Measurements from ENCODE around the gene MBOAT1.

MBOAT1 gene

DNA sequence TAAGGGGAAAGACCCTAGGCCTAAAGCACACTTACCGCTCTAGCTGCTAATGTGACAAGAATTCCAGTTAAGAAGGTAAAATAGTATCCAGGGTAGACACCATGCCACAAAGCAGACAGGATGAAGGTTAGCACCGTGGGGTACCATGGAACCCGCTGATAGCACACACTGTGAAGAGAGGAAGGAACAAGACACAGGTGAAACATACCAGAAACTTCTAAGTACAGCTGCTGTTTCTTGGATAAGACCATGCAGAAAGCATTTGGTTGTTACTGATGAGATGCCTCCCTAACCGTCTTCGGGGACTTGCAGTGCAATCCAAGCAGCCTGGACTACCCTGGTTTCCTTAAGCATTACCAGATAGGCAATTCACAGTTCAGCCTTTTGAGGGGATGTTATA lies 99.4 kb downstream of the MBOAT1 start:
- Histone ChIP-seq H3K4me3 (ENCODE audit: insufficient read depth, low read depth, low read length, poor library complexity, severe bottlenecking) (no peak overlapping the region), H3K36me3 (ENCODE audit: control insufficient read depth, insufficient read depth, low read length) (peaks cover 19% of the 10 kb centered on the region)

DNA sequence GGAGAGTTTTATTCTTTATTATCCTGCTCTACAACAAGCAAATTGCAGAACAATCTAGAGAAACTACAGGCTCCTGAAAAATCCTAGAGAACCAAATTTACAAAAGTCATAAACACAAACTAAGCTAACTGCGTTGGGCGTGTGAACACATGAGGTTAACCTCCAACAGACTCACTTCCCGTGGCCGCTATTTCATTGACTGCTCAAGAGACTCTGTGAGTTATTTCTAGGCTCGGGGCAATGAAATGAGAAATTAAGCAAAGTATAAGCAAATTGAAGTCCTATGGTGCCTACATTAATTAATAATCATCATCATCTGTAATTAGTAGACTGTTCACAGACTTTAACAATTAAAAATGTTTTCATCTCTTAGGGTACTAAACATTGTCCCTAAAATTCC lies 100.0 kb downstream of the MBOAT1 start:
- no peaks in the 10 kb centered on the region for H3K9me3 ChIP-seq (ENCODE audit: control insufficient read depth, low read length)
- peaks cover 21% of the 10 kb centered on the region for H3K36me3 ChIP-seq (ENCODE audit: control insufficient read depth, insufficient read depth, low read length)
- H3K27ac ChIP-seq (ENCODE audit: insufficient read depth, low read length, poor library complexity, severe bottlenecking): no peak overlapping the region
- DNase-seq: no peak
- no peaks in the 10 kb centered on the region for H3K27me3 ChIP-seq (replicated peaks; ENCODE audit: control insufficient read depth, insufficient read depth, low read length, poor library complexity, severe bottlenecking)
- no peaks in the 10 kb centered on the region for H3K4me1 ChIP-seq (ENCODE audit: control insufficient read depth, insufficient read depth, low read length, poor library complexity, severe bottlenecking)
- H3K4me3 ChIP-seq (ENCODE audit: insufficient read depth, low read depth, low read length, poor library complexity, severe bottlenecking): no peak overlapping the region

More for the DNA sequence above, 99.4 kb downstream of the MBOAT1 start:
- H3K27ac ChIP-seq (ENCODE audit: insufficient read depth, low read length, poor library complexity, severe bottlenecking): no peak overlapping the region
- H3K9me3 ChIP-seq (ENCODE audit: control insufficient read depth, low read length): no peaks in the 10 kb centered on the region
- no peak for DNase-seq
- no peaks in the 10 kb centered on the region for H3K27me3 ChIP-seq (replicated peaks; ENCODE audit: control insufficient read depth, insufficient read depth, low read length, poor library complexity, severe bottlenecking)
- H3K4me1 ChIP-seq (ENCODE audit: control insufficient read depth, insufficient read depth, low read length, poor library complexity, severe bottlenecking): no peaks in the 10 kb centered on the region

DNA sequence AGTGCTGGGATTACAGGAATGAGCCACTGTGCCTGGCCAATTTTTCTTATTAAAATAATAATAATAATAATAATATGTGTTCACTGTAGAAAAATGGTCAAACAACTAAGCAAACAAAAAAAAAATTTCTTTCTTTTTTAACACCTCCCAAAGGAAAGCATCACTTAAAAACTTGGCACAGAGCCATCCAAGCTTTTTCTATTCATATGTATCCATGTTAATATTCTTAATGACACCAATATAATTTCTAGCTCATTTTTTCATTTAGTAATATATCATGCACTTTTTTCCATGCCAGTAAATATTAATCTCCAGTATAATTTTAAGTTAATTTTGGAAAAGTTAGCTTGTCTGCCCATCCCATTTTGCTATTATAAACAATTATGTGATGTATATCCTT lies 101.8 kb downstream of the MBOAT1 start:
- no peaks in the 10 kb centered on the region for H3K27me3 ChIP-seq (replicated peaks; ENCODE audit: control insufficient read depth, insufficient read depth, low read length, poor library complexity, severe bottlenecking)
- no peaks in the 10 kb centered on the region for H3K4me1 ChIP-seq (ENCODE audit: control insufficient read depth, insufficient read depth, low read length, poor library complexity, severe bottlenecking)

DNA sequence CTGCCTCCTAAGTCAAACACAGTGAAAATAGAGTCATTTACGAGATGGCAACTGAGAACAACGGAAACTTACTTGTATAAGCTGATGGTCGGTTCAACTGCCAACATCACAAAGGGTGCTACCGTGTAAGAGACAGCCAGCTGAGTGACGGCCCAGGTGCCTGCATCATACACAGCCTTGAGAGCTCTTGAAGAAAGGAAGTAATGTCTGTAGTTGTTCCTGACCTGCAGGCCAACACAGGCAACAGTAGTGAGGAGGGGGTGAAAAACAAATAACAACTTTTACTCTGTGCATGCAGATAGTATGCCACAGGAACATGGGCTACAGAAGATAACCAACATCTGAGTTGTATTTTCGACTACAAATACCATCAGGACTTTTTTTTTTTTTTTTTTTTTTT lies 102.7 kb downstream of the MBOAT1 start:
- Histone ChIP-seq H3K4me1 (ENCODE audit: control insufficient read depth, insufficient read depth, low read length, poor library complexity, severe bottlenecking) (no peaks in the 10 kb centered on the region), H3K27me3 (replicated peaks; ENCODE audit: control insufficient read depth, insufficient read depth, low read length, poor library complexity, severe bottlenecking) (no peaks in the 10 kb centered on the region), H3K27ac (ENCODE audit: insufficient read depth, low read length, poor library complexity, severe bottlenecking) (no peak overlapping the region), H3K4me3 (ENCODE audit: insufficient read depth, low read depth, low read length, poor library complexity, severe bottlenecking) (no peak overlapping the region), H3K9me3 (ENCODE audit: control insufficient read depth, low read length) (no peaks in the 10 kb centered on the region), H3K36me3 (ENCODE audit: control insufficient read depth, insufficient read depth, low read length) (peaks cover 16% of the 10 kb centered on the region)
- no peak for DNase-seq

More for the DNA sequence above, 101.8 kb downstream of the MBOAT1 start:
- H3K27ac ChIP-seq (ENCODE audit: insufficient read depth, low read length, poor library complexity, severe bottlenecking): no peak overlapping the region
- no peak for DNase-seq
- H3K36me3 ChIP-seq (ENCODE audit: control insufficient read depth, insufficient read depth, low read length): peaks cover 16% of the 10 kb centered on the region
- H3K9me3 ChIP-seq (ENCODE audit: control insufficient read depth, low read length): no peaks in the 10 kb centered on the region
- no peak overlapping the region for H3K4me3 ChIP-seq (ENCODE audit: insufficient read depth, low read depth, low read length, poor library complexity, severe bottlenecking)

DNA sequence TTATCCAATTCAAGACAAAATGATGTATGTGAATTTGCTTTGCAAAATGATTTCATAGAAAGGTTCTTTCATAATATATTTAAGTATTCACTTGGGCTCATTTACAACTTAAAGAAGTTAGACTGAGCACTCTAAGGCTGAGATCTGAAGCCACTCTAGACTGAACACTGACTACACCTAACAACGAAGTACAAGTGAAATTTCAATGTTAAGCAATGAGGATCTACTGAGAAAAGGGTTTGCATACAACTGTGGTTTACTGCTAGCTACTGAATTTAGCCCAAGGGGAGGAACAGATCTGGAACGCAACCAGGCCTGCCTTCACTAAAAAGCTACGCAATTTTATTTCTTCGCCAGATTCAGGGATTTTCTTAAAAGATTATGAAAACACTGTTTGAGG lies 106.4 kb downstream of the MBOAT1 start:
- Histone ChIP-seq H3K4me3 (ENCODE audit: insufficient read depth, low read depth, low read length, poor library complexity, severe bottlenecking) (no peak overlapping the region), H3K36me3 (ENCODE audit: control insufficient read depth, insufficient read depth, low read length) (peaks cover 18% of the 10 kb centered on the region), H3K4me1 (ENCODE audit: control insufficient read depth, insufficient read depth, low read length, poor library complexity, severe bottlenecking) (no peaks in the 10 kb centered on the region), H3K9me3 (ENCODE audit: control insufficient read depth, low read length) (no peaks in the 10 kb centered on the region), H3K27me3 (replicated peaks; ENCODE audit: control insufficient read depth, insufficient read depth, low read length, poor library complexity, severe bottlenecking) (no peaks in the 10 kb centered on the region), H3K27ac (ENCODE audit: insufficient read depth, low read length, poor library complexity, severe bottlenecking) (no peak overlapping the region)
- no peak for DNase-seq

DNA sequence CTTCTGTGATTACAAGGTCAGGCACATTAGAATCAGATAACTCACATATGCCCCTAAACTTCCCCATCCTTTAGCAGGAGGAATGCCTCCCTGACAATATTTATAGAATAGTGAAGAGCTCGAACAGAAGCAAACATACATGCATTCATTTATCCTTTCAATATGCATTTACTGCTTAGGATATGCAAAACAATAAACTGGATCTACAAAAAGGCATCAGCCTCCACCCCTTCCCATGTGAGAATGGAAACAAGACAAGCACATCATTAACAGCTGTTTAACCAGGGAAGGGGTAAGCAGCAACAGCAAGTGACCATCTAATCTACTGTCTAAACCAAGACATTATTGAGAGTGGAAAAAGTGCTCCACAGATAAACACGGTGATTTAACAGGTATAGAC lies 107.6 kb downstream of the MBOAT1 start:
- peaks cover 18% of the 10 kb centered on the region for H3K36me3 ChIP-seq (ENCODE audit: control insufficient read depth, insufficient read depth, low read length)
- H3K4me3 ChIP-seq (ENCODE audit: insufficient read depth, low read depth, low read length, poor library complexity, severe bottlenecking): no peak overlapping the region
- no peak overlapping the region for H3K27ac ChIP-seq (ENCODE audit: insufficient read depth, low read length, poor library complexity, severe bottlenecking)
- H3K27me3 ChIP-seq (replicated peaks; ENCODE audit: control insufficient read depth, insufficient read depth, low read length, poor library complexity, severe bottlenecking): no peaks in the 10 kb centered on the region
- H3K4me1 ChIP-seq (ENCODE audit: control insufficient read depth, insufficient read depth, low read length, poor library complexity, severe bottlenecking): no peaks in the 10 kb centered on the region
- no peaks in the 10 kb centered on the region for H3K9me3 ChIP-seq (ENCODE audit: control insufficient read depth, low read length)
- DNase-seq: no peak

DNA sequence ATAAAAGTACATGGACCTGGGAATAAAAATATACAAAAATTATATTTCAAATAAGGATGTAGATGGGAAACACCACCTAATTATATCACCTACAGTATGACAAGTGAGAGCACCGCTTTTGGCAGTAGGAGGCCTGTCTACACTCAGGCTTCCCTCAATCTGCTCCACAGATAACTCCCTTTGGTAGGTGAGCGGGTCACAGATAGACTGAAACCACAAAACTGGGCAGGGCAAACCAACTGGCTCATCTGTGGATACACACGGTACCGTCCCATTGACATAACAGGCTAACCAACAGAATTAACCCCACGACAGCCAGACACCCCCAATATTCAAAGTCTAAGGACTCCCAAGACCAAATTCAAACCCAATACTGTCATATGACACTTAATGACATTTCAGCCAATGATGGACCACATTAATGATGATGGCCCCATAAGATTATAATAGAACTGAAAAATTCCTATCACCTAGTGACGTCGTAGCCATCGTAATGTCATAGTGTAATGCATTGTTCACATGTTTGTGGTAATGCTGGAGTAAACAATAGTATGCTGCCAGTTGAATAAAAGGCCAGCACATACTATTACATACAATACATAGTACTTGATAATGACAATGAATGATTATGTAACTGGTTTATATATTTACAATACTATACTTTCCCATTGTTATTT lies 109.7 kb downstream of the MBOAT1 start:
- no peak overlapping the region for H3K27ac ChIP-seq (ENCODE audit: insufficient read depth, low read length, poor library complexity, severe bottlenecking)
- no peaks in the 10 kb centered on the region for H3K27me3 ChIP-seq (replicated peaks; ENCODE audit: control insufficient read depth, insufficient read depth, low read length, poor library complexity, severe bottlenecking)
- no peak overlapping the region for H3K4me3 ChIP-seq (ENCODE audit: insufficient read depth, low read depth, low read length, poor library complexity, severe bottlenecking)
- H3K36me3 ChIP-seq (ENCODE audit: control insufficient read depth, insufficient read depth, low read length): peaks cover 6% of the 10 kb centered on the region
- DNase-seq: no peak
- no peaks in the 10 kb centered on the region for H3K4me1 ChIP-seq (ENCODE audit: control insufficient read depth, insufficient read depth, low read length, poor library complexity, severe bottlenecking)
- no peaks in the 10 kb centered on the region for H3K9me3 ChIP-seq (ENCODE audit: control insufficient read depth, low read length)

DNA sequence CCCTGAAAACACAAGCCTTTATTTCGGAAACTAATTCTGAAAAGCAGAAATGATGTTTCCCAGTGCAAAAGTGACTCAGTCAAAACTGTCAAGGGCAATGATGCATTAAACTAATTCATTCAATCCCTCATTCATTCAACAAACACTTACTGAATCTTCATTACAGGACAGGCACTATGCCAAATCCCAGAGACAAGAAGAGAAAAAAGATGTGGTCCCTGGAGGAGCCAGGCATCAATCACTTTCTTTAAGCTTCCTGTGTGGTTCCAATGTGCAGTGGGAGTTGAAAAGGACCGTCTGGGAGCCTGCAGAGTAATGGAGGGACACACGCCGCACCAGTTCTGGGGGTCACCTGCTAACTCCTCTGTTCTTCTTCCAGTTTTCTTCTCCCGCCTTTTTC lies 113.1 kb downstream of the MBOAT1 start:
- Histone ChIP-seq H3K27ac (ENCODE audit: insufficient read depth, low read length, poor library complexity, severe bottlenecking) (no peak overlapping the region), H3K36me3 (ENCODE audit: control insufficient read depth, insufficient read depth, low read length) (peaks cover 6% of the 10 kb centered on the region), H3K9me3 (ENCODE audit: control insufficient read depth, low read length) (no peaks in the 10 kb centered on the region), H3K4me1 (ENCODE audit: control insufficient read depth, insufficient read depth, low read length, poor library complexity, severe bottlenecking) (no peaks in the 10 kb centered on the region), H3K4me3 (ENCODE audit: insufficient read depth, low read depth, low read length, poor library complexity, severe bottlenecking) (no peak overlapping the region), H3K27me3 (replicated peaks; ENCODE audit: control insufficient read depth, insufficient read depth, low read length, poor library complexity, severe bottlenecking) (no peaks in the 10 kb centered on the region)
- DNase-seq: no peak

DNA sequence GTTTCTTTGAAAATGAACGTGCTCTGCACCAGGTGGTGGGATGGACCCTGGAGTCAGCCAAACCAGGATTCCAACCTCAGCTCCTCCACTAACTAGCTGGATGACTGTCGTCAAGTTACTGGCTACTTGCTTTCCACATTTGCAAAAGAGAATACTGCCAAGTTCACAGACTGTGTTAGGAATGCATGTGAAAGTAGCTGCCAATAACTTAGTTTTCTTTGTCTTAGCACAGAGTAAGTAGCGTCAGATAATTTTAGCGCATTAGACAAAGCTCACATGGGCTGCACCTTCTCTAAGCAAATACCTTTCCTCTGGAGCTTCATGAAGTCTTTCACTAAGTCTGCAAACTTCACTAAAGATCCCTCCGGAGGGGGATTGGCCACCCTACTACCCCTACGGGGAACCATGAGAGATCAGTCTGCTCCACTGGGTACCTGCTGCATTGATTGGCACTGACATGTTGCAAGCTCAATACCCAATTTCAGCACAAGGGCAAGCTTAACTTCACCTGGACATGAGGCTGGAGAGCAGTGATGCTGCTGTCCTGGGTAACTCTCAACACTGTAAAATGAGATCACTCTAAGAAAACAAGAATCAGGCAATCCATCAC lies 113.9 kb downstream of the MBOAT1 start:
- H3K27me3 ChIP-seq (replicated peaks; ENCODE audit: control insufficient read depth, insufficient read depth, low read length, poor library complexity, severe bottlenecking): no peaks in the 10 kb centered on the region
- no peak for DNase-seq
- no peak overlapping the region for H3K27ac ChIP-seq (ENCODE audit: insufficient read depth, low read length, poor library complexity, severe bottlenecking)
- peaks cover 6% of the 10 kb centered on the region for H3K36me3 ChIP-seq (ENCODE audit: control insufficient read depth, insufficient read depth, low read length)
- H3K9me3 ChIP-seq (ENCODE audit: control insufficient read depth, low read length): no peaks in the 10 kb centered on the region
- no peak overlapping the region for H3K4me3 ChIP-seq (ENCODE audit: insufficient read depth, low read depth, low read length, poor library complexity, severe bottlenecking)
- H3K4me1 ChIP-seq (ENCODE audit: control insufficient read depth, insufficient read depth, low read length, poor library complexity, severe bottlenecking): no peaks in the 10 kb centered on the region

DNA sequence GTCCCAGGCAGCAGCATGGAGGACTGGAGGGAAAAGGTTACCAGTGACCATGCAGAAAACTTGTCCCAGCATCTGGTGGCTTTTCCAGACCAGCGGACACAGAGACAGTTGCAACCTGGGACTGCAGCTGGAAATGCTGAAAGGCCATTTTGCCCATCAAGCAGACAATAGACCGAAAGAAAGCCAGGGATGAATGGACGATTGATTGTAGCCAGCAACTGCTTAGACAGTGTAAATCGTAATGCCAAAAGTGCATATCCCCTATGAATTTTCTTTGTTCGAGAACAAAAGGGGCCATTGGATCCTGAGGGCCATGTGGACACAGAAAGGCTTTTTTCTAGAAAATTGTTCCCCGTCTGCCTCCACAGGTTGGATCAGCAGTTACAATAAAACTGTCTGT lies 115.7 kb downstream of the MBOAT1 start:
- H3K9me3 ChIP-seq (ENCODE audit: control insufficient read depth, low read length): no peaks in the 10 kb centered on the region
- H3K36me3 ChIP-seq (ENCODE audit: control insufficient read depth, insufficient read depth, low read length): peaks cover 6% of the 10 kb centered on the region
- no peak overlapping the region for H3K4me3 ChIP-seq (ENCODE audit: insufficient read depth, low read depth, low read length, poor library complexity, severe bottlenecking)
- no peaks in the 10 kb centered on the region for H3K27me3 ChIP-seq (replicated peaks; ENCODE audit: control insufficient read depth, insufficient read depth, low read length, poor library complexity, severe bottlenecking)
- DNase-seq: no peak
- no peaks in the 10 kb centered on the region for H3K4me1 ChIP-seq (ENCODE audit: control insufficient read depth, insufficient read depth, low read length, poor library complexity, severe bottlenecking)
- H3K27ac ChIP-seq (ENCODE audit: insufficient read depth, low read length, poor library complexity, severe bottlenecking): no peak overlapping the region

Data from effector memory CD4-positive, alpha-beta T cell (primary cell).